GM21390 (cell line): Measurements from ENCODE around the gene SLC25A21.

Experiments
- ATAC-seq: cut with Tn5 transposase; IDR thresholded peaks from one replicate; pipeline ENCODE4 v1.9.1; 2021; ENCODE audit not compliant: unreplicated experiment

SLC25A21 gene

DNA sequence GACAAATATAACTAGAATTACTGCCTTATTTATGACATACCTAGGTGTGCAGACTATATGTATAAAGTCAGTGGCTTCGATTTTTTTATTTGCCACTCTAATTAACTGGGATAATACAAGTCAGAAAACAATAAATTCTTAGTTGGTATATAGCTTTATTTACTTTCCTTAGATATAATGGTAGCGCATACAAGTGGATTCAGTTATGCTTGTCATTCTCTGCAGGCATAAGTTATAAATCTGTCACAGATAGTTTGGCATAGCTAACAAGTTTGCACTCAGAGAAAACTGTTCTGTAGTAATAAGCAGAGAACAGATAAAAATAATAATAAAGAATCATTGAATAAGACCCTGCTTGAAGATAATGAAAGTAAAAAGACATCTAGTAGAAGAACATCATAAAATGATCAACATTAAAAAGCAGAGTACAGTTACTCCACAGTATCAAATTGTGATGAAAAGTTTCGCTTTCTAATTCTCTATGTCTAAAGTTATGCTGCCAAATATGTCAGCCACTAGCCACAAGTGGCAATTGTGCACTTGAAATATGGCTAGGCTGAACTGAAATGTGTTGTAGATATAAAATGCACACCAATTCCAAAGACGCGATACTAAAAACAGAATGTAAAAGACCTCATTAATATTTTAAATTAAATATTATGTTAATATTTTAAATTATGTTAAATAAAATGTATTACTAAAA, 224.1 kb downstream of the SLC25A21 start:
- no peak for ATAC-seq

DNA sequence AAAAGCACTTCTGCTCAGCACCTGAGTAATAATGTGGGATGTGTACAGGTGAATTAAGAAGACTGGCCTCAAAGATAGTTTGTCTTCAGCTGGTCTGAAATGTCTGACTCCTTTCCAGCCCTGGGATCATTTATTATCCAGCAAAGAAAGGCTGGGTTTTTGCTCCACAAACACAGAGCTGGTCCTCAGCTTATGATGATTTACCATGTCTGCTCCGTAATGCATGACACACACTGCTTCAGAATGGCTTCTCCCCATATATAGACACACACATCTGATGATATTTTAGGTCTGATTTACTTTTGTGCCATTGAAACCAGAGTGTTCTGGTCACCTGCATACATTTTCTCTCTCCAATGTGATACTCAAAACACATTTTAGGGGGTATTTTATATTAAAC, 225.0 kb downstream of the SLC25A21 start:
- no peak for ATAC-seq

DNA sequence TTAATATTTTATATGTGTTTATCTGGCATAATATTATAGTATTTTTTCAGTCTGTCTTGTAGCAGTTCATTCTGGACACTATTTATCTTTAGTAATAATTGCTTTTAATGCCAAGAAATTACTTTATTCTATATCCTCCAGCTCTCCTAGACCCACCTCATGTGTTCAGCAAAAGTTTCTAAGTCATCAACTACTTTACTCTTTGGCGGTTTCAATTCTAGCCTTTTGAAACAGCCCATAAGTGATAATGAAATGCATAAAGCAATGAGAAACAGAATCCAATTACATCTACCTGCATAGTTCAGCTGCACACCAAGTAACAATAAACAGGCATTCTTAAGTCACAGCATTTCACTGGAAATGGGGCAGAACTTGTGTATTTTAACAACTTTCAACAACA, 225.5 kb downstream of the SLC25A21 start:
- no peak for ATAC-seq

DNA sequence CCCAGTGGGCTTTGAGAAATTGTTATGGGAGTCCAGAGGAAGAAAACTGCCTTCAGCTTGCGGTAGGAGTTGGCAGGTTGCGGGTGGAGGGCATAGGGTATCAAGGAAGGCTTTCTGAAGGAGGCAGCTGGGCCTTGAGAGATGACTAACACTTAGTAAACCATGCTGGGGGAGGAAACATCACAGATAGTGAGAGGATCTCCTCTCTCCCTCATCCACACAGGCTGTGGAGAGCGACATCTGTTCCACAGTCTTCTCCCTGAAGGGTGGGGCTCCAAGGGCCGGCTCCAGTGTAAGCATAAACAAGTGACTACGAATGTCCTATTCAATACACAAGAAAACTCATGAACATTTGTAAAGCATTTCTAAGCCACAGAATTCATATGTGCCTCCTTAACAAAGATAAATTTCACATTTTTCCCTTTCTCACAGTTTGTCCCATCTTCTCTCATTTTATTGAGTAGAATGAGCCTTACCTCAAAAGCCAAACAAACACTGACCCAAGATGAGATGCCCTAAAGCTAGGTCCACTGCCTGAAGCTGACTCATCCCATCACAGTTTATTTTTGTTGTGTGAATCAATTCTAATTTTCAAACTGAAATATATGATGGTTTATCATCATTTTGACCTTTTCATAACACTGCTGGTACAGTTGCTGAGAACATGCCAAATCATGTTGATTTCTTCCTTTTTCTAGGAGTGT, 227.9 kb downstream of the SLC25A21 start:
- ATAC-seq, result no peak

DNA sequence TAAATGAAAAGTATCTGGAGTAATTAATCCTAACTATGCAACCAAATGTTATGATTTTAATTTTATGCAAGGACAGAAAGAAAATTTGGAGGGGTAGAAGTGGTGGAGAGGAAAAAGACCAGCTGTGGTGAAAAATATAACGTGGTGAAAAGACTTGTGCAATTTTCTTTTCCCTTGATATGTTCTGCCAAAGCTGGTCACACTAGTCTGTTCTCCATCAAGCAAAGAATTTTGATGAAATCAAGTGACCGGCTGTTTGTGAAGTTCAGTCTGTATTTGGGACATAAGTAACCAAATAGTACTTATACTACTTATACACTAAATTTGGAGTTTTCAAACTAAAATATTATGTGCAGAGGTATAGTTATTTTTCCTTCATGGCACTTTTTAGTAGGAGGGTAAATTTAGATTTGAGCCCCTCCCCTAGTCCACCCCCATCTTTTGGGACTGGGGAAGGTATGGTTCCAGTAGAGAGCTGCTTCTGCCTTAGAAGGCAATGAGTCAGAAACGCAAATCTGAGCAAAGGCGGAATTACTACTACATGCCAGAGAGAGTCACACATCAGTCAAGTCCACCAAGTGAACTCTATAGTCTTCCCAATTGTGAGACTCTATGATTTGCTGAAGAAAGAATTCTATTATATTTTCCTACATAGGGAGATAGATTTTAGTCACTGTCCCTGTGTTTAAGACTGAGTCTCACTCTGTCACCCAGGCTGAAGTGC, 229.7 kb downstream of the SLC25A21 start:
- no peak for ATAC-seq

DNA sequence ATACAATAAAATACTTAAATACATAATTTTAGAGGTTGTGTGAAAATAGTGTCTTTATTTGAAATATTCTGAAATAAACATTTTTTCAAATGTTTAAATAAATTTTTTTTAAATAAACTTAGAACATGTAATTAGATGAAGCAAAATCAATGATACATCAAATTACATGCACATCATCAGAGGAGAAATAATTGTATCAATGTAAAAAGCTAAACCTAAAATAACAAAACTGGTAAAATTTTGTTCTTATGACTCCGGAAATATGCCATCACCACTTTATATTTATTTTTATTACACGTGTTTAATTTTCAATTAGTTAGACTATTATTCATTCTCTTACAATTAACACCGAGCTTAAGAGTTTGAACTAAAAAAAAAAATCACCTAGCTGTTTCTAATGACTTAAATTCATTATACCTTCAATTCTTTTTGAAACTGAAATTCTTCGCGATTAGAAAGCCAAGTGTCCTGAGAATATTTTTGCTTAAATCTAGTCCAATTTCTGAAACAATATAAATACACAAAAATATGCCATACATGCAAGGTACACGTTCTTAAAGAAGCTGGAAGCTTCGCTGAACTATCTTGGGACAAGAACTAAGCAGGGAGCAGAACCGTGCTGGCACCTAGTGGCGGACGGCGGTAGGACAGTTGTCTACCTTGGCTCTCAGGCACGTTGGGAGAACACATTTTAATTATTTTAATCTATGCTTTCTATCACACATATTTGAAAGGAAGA, 230.5 kb downstream of the SLC25A21 start:
- ATAC-seq, result peak; percentile 91

DNA sequence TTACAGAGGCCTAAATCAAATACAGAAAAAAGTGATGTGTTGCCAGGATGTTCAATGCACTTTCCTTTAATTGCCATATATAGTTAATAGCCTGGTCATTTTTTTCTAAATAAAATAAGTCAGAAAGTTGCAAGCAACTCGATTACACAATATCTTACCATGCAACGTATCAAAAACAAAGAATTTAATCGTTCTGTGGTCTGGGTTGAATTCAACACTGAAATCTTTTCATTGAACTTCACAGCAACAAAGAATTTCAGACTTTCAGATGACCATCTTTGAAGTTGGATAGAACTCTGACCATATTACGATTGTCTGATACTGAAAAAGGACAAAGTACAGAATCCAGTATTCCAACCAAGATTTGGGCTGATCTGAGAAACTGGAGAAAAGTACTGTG, 231.9 kb downstream of the SLC25A21 start:
- no peak for ATAC-seq

DNA sequence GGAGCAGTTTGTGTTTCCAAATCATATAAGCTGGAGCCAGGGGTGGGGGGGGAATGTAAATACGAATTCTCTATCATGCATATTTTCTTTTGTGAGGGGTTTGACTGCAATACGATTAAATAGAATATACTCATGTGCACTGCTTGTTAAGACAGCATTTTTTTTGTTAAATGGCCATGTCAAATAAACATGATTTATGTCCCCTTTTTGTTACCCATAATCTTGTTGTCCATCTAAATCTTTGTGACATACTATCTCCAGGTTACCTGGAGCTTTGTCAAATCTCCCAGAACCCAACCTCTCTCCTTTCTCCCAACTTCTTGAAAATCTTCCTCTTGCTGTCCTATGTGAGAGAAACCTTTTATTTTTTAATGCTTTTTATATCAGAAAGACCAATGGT, 233.1 kb downstream of the SLC25A21 start:
- no peak for ATAC-seq

DNA sequence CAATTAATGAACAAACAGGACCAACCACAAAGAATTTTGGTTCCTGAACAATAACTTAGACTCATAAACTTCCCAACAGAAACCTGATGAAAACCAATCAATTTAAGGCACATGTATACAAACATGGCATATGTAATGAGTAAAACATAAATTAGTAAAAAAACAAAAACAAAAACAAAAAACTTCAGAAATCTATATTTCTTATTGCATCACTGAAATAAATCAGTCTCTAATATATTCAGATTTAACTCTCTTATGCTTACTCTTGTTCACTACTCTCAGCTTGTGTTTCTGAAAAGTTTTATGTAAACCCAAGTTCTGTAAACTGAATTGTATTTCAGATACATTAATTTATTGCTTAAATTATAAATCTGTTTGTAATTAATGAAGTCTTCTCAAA, 233.7 kb downstream of the SLC25A21 start:
- ATAC-seq, result no peak

DNA sequence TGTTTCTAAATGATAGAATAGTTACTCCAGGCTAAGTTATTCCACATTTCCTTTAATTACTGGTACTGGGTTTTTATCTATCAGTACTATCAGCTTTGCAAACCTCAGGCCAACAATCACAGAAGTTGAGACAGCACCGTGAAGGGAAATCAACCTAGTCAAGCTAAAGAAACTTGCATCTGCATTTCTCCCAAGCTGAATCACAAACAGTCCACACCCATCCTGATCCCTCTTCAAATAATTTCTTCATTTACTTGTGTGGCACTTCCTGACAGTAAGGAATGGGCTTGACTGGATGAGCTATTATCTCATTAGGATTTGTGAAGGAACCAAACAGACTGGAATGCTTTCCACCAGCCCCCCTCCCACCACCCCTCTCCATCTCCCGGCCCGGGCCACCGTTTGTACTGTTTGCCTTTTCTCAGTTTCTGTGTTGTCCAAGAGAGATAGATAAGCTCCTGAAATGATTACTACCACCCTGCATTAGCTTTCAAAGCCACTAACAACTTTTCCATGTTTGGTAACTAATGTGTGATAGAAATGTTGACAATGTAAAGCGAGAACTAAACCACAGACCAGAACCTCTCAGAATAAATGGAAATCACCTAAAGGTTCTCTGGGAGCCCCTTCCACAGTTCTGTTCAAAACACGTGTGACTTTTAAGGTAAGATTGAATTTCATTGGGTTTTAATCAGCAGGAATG, 236.3 kb downstream of the SLC25A21 start:
- no peak for ATAC-seq

DNA sequence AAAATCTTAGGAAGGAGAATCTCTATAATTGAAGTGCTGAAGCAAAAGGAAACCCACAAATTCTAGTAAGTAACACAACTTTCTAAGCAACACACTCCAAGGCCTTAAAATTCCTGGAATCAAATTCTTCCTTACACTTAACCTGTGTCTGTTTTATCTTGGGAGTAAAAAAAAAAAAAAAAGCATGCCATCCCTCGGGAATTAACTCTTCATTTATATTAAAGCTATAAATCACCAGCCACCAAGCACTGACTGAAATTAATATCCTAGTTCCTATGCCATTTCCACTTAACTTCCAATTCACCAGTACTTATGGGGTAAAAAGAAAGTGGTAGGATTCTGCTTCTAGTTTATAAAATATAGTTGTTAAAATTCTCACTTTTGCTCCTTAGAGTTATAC, 238.1 kb downstream of the SLC25A21 start:
- ATAC-seq, result no peak

DNA sequence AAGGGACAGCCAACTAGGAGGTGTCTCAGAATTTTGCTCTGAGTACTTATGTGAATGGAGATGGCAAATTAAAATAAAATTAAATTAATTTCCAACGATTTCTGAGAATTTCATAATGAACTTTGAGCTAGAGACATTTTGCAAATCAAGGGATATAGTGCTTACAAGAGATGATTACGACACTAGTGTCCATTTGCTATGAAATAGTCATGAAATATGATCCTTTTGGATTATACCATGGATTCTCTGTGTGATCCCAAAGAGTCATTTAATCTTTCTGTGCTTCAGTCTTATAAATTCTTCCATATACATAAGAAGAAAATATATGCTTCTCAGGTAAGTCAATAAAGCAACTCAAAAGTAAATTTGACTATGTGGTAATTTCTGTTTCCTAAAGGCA, 240.6 kb downstream of the SLC25A21 start:
- ATAC-seq, result no peak

DNA sequence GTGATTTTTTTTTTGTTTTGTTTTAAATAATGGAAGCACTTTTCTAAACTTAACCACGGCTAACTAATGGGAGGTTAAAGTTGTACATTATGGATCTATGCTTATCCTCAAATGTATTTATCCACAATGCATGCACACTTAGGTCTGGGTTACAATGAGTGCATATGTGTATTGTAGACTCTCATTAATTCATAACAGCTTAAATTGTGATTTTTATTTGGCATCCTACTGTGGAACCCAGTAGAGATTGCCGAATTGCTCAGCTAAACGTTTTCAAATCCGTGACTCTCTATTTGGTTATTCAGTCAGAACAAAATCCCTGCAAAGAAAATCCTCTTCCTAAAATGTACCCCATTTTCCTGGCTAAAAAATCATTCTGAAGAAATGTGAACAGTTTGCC, 244.0 kb downstream of the SLC25A21 start:
- no peak for ATAC-seq

DNA sequence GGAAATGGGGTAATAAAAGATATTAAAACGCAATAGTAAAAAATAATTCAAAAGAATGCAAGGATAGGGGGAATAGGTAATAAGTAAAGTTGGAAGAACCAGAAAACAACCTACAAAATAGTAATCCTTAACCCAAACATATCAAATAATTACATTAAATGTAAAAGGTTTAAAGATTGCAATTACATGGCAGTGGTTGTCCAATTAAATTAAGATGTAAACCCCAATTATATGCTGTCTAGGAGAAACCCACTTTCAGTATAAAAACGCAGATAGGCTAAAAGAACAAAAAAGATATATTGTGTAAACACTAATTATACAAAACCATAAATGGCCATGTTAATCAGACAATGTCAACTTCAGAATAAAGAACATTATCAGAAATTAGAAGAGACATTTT, 247.3 kb downstream of the SLC25A21 start:
- ATAC-seq, result no peak

DNA sequence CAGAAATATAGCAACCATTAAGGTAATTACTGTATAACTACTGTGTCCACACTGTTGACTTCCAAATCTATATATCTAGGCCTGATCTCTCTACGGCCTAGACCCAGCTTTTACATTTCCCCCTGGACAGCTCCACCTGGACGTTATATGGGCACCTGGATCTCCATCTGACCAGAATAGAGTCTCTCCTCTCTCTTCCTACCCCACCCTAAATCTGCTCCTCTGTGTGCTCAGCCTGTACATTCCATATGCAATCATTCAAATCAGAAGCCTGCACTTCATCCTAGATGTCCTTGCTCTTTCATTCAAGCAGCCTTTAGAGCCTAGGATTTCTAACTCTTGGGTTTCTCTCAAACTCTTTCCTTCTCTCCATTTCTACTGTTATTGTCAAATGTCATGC, 255.7 kb downstream of the SLC25A21 start:
- no peak for ATAC-seq

DNA sequence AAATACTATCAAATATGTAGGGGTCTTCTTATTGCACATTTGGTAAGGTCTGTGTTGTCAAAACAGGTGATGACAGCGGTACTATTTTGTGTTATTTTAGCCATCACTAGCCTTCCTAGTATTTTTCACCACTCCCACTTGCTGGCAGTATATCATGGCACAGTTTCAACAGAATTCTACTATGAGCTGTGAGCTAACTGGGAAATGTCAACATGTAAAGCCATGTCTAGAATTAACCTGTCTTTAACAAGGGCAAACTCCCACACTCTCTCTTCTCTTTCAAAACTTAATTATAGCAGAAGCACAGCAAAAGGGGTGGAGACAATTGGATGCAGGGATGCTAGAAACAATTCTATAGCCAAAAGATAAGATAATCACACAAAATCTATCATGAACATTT, 257.3 kb downstream of the SLC25A21 start:
- ATAC-seq, result no peak

DNA sequence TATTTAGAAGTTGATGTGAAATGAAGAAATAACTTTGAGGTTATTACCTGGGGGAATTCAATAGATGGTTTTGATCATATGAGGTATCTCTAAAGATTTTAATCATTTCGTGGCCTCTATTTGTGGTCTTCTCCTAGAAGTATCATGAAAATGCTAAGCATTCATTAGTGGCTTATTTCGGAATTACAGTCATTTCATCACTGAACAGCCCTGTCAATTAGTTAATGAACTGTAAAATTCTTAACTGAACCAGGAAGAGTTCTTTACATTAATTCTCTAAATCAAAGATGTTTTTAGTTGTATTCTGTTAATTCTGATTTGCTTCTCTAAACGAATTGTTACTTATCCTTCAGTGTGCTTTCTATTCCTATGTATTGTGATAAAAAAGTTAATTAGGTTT, 261.8 kb downstream of the SLC25A21 start:
- no peak for ATAC-seq

DNA sequence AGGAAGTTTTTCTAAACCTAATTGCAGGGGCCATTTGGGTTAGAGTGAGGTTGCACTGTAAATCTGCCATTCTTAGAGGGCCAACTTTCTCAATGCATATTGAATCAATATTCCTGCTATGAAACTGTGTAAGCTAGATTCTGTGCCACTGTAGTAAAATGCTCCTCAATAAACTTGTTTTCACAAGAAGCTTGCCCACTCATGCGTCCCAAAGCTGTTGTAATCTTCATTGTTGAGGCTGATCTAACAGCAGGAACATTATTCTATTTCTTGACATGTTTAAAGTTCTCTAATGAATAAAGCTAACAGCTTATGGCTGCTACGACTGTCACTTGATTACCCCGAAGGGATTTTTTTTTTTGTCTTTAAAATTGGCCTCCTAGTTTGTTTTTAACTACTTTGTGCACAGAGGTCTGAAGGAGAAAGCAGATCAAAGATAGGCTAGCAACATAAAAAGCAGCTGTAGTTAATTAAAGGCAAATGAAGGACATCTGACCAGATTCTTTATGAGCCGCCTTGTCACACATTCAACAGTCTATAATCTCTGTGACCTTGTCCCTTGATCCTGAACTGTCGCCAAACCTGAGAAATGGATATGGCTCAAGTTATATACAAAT, 267.0 kb downstream of the SLC25A21 start:
- no peak for ATAC-seq

DNA sequence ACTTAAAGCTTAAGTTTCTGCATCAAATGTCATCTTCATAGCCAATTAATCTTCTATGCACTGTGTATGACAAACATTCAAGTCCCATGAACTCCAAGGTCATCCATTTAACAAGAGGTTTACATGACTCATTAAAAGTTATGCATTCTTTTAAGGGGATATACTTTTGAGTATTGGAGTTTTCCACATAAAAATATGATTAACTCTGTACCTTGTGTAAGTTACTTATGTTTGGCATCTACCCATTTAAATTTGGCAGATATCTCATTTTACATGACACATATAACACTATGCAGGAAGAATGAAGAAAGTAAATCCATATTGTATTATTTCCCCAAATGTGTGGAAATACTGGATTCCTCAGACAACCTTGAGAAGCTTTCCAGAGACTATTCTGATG, 270.5 kb downstream of the SLC25A21 start:
- ATAC-seq, result no peak

DNA sequence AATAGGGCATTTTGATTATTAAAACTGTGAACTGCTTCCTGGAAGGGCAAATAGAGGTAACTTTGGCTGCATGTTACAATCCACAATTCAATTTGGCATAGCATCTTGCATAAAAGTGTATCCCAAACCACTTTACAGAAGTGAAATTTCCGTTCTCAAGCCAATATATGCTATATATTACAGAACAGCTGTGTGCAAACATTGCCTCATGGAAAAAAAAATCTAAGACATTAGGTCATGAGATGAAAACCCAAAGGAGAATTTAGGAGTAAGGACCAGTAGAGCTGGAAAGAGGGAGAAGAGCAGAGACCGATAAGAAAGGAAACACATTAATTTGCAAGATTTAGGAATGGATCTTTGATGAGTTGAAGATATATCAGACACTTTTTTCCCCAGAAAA, 271.6 kb downstream of the SLC25A21 start:
- ATAC-seq, result no peak
